HG02852 (cell line): Measurements from ENCODE around the gene PRDM16.

Experiments used
- ATAC-seq: cut with Tn5 transposase; IDR thresholded peaks from one replicate; pipeline ENCODE4 v1.9.1; 2021; ENCODE audit warnings: mild to moderate bottlenecking, moderate library complexity; ENCODE audit not compliant: unreplicated experiment

The PRDM16 gene

DNA sequence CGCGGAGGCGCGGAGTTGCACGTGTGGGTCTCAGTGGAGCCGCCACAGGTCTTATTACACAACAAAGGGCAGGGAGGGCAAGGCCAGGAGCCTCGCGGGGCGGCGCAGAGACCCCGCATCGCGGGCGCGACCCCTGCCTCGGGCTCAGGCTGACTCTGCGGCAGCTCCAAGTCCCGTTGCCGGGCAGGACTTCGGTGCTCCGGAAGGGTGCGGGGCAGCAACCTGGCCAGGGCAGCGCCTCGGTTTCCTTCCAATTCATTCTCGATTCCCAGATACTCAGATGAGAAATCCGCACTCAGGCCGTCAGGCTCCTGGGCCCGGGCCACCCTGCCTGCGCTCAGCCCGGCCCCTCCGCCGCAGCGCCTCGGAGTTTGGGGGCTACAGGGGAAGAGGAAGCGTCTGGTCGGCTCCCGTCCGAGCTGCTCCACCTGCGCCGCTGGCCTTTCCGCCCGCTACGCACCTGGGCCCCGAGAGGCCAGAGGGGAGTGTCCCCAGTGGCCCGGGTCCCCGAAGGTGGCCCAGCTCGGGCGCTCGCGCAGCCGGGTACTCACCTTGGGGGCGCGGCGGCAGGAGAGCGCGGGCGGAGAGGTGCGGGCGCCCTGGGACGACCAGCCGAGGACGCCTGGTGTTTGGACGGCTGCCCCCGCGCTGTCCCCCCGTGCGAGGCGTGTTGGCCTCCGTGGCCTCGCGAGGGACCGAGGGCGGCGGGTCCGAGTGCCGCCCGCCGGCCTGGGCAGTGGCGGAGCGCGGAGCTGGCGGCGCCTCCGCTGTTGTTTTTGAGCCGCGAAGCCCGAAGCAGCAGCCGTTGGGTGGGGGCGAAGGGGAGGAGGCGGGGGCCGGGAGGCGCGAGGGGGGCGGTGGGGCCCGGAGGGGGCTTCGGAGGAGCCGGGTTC lies 1.1 kb upstream of the PRDM16 start:
- ATAC-seq = no peak

GRCh38 chr1:3069491-3070308 lies 697 bp downstream of the PRDM16 start:
- ATAC-seq = no peak

GRCh38 chr1:3070309-3070643 lies 1.3 kb downstream of the PRDM16 start:
- ATAC-seq = no peak

- no peak for ATAC-seq
These were observed 1.9 kb downstream of the PRDM16 start for GRCh38 chr1:3070644-3071564.

- ATAC-seq = no peak
These were observed 2.8 kb downstream of the PRDM16 start for GRCh38 chr1:3071565-3072390.

- ATAC-seq = no peak
These were observed 3.6 kb downstream of the PRDM16 start for GRCh38 chr1:3072391-3073185.

DNA sequence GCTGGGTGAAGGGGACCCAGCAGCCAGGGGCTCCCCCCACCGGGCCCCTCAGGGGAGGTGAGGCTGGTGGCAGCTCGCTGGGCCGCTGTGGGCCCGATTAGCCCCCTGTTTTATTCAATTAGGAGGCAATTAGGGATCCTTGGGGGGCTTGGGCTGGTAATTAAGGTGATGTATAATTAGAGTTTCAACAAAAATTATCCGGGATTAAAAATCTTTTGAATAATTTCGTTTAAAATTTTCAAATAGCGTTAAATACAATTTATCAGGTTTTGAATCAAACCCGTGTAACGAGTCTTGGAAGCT lies 4.1 kb downstream of the PRDM16 start:
- ATAC-seq = no peak

DNA sequence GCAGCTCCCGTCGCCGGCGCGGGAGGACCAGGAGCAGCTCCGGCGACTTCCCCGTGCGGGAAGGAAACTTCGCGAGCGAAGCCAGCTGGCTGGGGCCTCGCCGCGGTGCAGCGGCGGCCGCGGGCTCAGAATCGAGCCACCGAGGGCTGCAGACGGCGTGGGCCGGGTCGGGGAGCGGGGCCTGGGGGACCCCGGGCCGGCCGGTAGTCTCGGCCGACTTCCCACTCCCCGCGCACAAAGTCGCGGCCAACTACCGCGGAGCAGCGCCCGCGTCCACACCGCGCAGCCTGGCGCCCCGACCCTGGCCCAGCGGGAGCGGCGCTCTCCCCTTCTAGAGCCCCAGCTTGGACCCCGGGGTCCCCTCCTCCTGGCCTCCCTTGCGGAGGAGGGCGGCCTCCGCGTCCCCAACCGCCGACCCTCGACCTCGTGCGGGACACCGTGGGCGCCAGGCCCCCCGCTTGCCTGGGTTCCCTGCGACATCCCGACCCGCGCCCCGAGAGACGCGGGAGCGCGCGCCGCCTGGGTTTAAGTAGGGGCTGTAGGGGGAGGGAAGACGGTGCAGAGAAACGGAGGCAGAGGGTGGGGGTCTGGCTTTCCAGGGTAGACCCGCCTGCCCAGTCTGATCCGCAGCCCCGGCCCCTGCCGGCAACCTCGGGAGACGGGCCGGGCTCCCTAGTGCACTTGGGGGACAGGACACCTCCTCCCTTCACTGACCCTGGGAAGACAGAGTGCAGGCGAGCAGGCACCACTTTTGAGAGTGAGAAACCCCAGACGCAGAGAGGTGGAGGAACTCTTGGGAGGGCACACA lies 4.7 kb downstream of the PRDM16 start:
- ATAC-seq = no peak

DNA sequence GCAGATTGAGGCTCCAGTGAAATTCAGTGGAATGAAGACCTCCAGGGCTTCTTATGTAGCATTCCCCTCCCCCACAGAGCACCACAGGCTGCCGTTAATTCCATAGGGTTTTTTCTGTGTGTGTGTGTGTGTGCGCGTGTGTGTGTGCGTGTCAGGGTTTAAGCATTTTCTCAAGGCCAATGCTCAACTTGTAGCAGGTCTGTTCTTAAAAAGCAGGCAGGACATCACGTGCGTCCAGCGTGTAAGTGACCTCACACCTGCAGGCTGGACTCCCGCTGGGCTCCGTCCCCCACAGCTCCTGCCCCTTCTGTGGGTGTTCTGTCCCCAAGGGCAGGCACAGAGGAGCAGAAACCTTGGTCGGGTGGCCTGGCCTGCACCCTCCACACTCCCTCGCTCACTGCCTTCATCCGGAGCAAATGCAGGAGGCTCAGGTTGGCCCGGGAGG lies 5.3 kb downstream of the PRDM16 start:
- ATAC-seq = no peak

DNA sequence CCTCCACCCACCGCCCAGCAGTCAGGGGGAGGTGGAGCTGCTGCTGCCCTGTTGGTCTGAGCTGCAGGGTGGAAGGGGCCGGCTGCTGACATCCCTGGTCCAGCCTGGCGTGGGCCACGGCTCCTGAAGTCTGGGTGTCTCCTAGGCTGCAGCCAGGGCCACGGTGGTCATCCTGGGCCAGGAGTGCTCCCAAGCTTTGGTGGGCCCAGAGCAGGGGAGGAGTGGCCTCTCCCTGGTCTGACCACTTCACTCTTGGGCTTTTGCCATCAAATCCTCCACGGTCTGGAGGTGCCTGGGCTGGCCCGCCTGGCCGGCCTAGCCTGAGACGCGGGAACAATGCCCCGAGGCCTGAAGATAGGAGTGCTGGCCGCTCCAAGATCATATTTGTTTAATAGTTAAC lies 5.8 kb downstream of the PRDM16 start:
- ATAC-seq = no peak

DNA sequence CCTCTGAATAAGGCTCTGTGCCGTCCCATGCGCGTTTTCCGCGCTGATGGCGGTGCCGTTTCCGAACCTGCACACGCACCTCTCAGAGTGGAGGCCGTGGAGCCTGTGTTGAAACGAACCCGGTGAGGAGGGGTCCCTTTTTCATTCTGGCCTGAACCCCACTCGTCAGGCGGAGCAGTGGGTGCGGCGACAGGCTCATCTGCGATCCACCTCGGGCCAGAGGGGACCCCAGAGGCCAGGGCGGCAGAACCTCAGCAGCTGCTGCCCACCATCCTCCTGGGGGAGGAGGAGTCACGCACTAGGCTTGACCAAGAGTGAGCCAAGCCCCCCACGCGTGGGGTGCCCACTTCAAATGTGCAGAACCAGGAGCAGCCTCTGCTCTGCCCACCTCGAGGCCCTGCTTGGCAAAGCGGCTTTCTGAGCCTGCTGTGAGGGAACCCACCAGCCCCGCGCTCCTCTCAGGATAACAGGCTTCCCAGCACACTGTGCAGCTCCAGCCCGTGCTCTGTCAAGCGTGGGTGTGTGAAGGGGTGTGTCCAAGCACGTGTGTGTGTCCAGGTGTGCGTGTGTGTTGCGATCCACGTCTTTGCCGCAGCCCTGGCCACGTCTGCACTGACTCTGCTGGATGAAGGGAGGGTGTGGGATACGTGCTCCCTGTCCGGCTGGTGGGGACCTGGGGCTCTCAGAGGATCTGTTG lies 6.8 kb downstream of the PRDM16 start:
- ATAC-seq = no peak

DNA sequence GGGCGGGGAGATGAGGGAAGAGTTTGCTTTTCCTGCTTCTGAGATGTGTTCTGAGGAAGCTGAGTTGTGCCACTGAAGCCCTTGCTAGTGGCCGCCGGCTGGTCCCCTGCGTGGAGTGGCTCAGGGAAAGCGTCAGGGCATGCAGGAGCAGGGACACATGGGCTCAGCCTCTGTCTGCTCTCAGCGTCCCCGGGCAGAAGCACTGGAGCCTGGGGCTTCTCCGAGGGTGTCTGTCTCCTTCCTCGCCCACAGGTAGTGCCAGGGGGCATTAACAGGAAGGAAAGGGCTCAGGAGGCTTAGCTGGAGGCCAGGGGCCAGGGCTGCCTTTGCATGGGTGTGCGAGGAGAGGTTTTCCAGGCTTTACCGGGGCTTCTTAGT lies 7.3 kb downstream of the PRDM16 start:
- ATAC-seq = no peak

DNA sequence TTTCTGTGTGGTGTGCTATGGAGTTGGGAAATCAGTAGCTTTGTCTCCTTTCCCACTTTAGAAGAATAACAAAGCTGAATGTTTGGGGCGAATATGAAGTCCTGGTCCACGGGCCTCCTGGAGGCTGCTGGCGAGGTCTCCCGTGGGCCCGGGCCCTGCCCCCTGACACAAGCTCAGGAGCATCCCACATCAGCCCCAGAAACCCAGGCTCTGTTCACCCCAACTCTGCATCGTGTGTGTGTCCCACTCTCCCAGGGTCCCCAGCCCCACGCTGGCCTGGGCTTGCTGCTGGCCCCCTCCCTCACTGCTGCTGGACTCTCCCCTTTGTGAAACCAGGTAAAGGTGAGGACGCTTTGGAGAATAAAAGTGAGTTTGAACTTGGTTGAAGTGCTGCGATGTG lies 8.1 kb downstream of the PRDM16 start:
- ATAC-seq = no peak

GRCh38 chr1:3077561-3077960 lies 8.6 kb downstream of the PRDM16 start:
- no peak for ATAC-seq

GRCh38 chr1:3078430-3078861 lies 9.4 kb downstream of the PRDM16 start:
- no peak for ATAC-seq

- ATAC-seq = no peak
These were observed 9.9 kb downstream of the PRDM16 start for GRCh38 chr1:3078871-3079270.

GRCh38 chr1:3079381-3080052 lies 10.5 kb downstream of the PRDM16 start:
- ATAC-seq = no peak
